ENCODE data around the gene RASSF6.
"Not testable (repeated sequence)": the region's sequence is repeated elsewhere in the genome, so short reads cannot be mapped to it uniquely, and the experiment has no call there.

RASSF6 gene

GRCh38 chr4:73620115-73620792 is at the start of gene RASSF6:
TSS of gene RASSF6 (minus strand) at chr4:73620436. CDS start at chr4:73611795, 8,641 bp downstream.
- Histone ChIP-seq H3K36me3 (no peaks in the 10 kb centered on the region), H3K9me3 (no peaks in the 10 kb centered on the region), H3K4me1 (ENCODE audit: control insufficient read depth in 1 of 2, insufficient read depth in 1 of 2, low read depth in 1 of 2, low read length in 1 of 2) (peaks cover 0 to 5% of the 10 kb centered on the region in 2 experiments), H3K27ac (no peak within 1 kb of the TSS), H3K27me3 (peaks cover 42% of the 10 kb centered on the region), H3K4me3 (ENCODE audit: low read depth in 1 of 2, low read length in 1 of 2) (no peak within 1 kb of the TSS)
- no peak for TF ChIP-seq CTCF (IDR thresholded peaks at IDR 0.05)

DNA sequence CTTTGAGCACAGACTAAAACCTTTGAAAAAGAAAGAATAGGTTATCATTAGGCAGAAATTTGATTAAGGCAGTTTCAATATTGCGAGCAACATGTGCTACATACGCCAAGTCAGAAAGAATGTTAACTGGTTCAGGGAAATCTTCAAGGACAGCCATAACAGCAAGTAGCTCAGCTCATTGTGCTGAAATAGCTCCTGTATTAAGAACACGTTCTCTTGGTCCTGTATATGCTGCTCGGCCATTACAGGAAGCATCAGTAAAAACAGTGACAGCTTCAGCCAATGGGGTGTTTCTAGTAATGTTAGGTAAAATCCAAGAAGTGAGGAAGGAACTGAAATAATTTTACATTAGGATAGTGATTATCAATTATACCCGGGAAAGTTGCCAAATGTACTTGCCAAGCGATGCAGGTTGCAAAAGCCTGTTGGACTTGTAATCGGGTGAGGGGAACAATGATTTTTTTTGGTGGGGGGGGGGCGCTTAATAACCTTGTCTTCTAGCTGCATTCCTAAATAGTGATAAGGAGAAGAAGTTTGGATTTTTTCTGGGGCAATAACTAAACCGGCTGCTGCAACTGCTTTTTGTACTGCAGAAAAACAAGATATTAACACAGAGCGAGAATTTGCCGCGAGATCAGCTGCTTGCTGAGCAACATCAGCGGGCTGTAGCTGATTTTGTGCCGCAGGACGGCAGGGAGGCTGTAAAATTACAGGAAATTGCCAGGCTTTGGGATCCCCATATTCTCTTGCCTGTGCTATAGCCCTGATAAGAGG is 49.4 kb upstream of the RASSF6 start:
- H3K27me3 ChIP-seq, result no peaks in the 10 kb centered on the region
- H3K27ac ChIP-seq, result no peak overlapping the region
- no peaks in the 10 kb centered on the region for H3K9me3 ChIP-seq
- no peak overlapping the region for H3K4me3 ChIP-seq (ENCODE audit: low read depth in 1 of 2, low read length in 1 of 2)
- no peak for TF ChIP-seq CTCF (IDR thresholded peaks at IDR 0.05)
- H3K36me3 ChIP-seq, result no peaks in the 10 kb centered on the region
- H3K4me1 ChIP-seq (ENCODE audit: control insufficient read depth in 1 of 2, insufficient read depth in 1 of 2, low read depth in 1 of 2, low read length in 1 of 2), result no peaks in the 10 kb centered on the region

DNA sequence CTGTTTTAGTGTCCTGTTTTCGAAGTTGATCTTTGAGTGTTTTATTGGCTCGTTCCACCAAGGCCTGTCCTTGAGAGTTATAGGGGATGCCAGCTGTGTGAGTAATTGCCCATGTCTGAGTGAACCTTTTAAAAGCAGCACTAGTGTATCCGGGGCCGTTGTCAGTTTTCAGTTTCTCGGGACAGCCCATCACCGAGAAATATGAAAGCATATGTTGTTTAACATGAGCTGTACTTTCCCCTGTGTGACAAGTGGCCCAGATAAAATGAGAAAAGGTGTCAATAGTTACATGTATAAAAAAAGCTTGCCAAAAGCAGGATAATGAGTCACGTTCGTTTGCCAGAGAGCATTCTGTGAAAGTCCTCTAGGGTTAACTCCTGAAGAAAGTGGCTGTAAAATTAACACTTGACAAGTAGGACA is 48.6 kb upstream of the RASSF6 start:
- no peak overlapping the region for H3K4me3 ChIP-seq (ENCODE audit: low read depth in 1 of 2, low read length in 1 of 2)
- TF ChIP-seq CTCF (IDR thresholded peaks at IDR 0.05), result no peak
- no peaks in the 10 kb centered on the region for H3K9me3 ChIP-seq
- no peaks in the 10 kb centered on the region for H3K36me3 ChIP-seq
- H3K27ac ChIP-seq, result no peak overlapping the region
- no peaks in the 10 kb centered on the region for H3K27me3 ChIP-seq
- peaks cover under 1 to 1% of the 10 kb centered on the region in 2 experiments for H3K4me1 ChIP-seq (ENCODE audit: control insufficient read depth in 1 of 2, insufficient read depth in 1 of 2, low read depth in 1 of 2, low read length in 1 of 2)

DNA sequence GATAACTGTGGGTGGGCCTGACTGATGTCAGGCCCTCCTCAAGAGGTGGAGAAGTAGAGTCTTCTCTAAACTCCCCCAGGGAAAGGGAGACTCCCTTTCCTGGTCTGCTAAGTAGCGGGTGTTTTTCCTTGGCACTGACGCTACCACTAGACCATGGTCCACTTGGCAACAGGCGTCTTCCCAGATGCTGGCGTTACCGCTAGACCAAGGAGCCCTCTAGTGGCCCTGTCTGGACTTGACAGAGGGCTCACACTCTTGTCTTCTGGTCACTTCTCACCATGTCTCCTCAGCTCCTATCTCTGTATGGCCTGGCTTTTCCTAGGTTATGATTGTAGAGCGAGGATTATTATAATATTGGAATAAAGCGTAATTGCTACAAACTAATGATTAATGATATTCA is 45.7 kb upstream of the RASSF6 start:
- H3K9me3 ChIP-seq; H3K27me3 ChIP-seq; H3K27ac ChIP-seq; H3K4me3 ChIP-seq (ENCODE audit: low read depth in 1 of 2, low read length in 1 of 2); H3K36me3 ChIP-seq: not testable (repeated sequence)
- peaks cover 15 to 24% of the 10 kb centered on the region in 2 experiments for H3K4me1 ChIP-seq (ENCODE audit: control insufficient read depth in 1 of 2, insufficient read depth in 1 of 2, low read depth in 1 of 2, low read length in 1 of 2)

- no peak overlapping the region for H3K4me3 ChIP-seq (ENCODE audit: low read depth in 1 of 2, low read length in 1 of 2)
- H3K4me1 ChIP-seq (ENCODE audit: control insufficient read depth in 1 of 2, insufficient read depth in 1 of 2, low read depth in 1 of 2, low read length in 1 of 2), result peaks cover 15 to 24% of the 10 kb centered on the region in 2 experiments
- TF ChIP-seq CTCF (IDR thresholded peaks at IDR 0.05), result no peak
- H3K36me3 ChIP-seq, result no peaks in the 10 kb centered on the region
- no peaks in the 10 kb centered on the region for H3K9me3 ChIP-seq
- H3K27me3 ChIP-seq, result no peaks in the 10 kb centered on the region
- no peak overlapping the region for H3K27ac ChIP-seq
Measured at GRCh38 chr4:73664470-73664869, 44.2 kb upstream of the RASSF6 start.

DNA sequence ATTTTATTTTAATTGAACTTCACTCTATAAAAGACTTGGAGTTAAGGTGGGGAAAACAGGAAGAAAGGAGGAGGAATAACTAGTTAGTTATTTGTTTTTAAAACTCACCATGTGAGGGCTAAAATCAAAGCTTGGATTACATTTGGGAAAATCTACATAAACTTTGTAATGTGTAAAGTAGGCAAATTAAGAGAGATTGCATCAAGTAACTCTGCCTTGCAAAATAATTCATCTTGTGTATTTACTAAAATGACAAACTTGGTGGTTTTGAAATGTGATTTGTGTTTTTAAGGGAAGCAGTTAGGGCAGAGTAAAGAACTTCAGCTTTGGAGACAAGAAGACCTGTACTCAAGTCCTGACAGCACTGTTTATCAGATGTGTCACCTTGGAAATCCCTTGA is 43.3 kb upstream of the RASSF6 start:
- Histone ChIP-seq H3K4me3 (ENCODE audit: low read depth in 1 of 2, low read length in 1 of 2) (no peak overlapping the region), H3K36me3 (no peaks in the 10 kb centered on the region), H3K9me3 (no peaks in the 10 kb centered on the region), H3K27ac (peak overlapping the region; percentile 77), H3K27me3 (no peaks in the 10 kb centered on the region), H3K4me1 (ENCODE audit: control insufficient read depth in 1 of 2, insufficient read depth in 1 of 2, low read depth in 1 of 2, low read length in 1 of 2) (peaks cover 15 to 24% of the 10 kb centered on the region in 2 experiments)
- no peak for TF ChIP-seq CTCF (IDR thresholded peaks at IDR 0.05)
